Fibroblast of lung (primary cell): ENCODE measurements around the gene DDX25. TPM values are rescaled to one million over a fixed set of nuclear protein-coding genes. Genes with fewer than 3 reads are reported as not detected.

Experiments
- DNase-seq, 2 donors: peaks; one replicate each; pipeline versions ENCODE4 v3.0.0 to v3.0.0-alpha.2; 2010; ENCODE audit warnings: low read depth in 2 of 2
- H2AFZ ChIP-seq: 2 replicates; pipeline ENCODE4 v1.5.1; 2012; ENCODE audit warnings: low read length, control low read depth, inconsistent platforms
- H3K27ac ChIP-seq: 2 replicates; pipeline ENCODE4 v1.5.1; 2011; ENCODE audit warnings: low read length, control low read depth; ENCODE audit not compliant: insufficient read depth
- H3K27me3 ChIP-seq: 2 replicates; pipeline ENCODE4 v1.5.1; 2011; ENCODE audit warnings: mild to moderate bottlenecking, low read length; ENCODE audit not compliant: control insufficient read depth, insufficient read depth
- H3K36me3 ChIP-seq: 2 replicates; pipeline ENCODE4 v1.5.1; 2011; ENCODE audit warnings: low read length; ENCODE audit not compliant: control insufficient read depth, insufficient read depth
- H3K4me1 ChIP-seq: 2 replicates; pipeline ENCODE4 v1.5.1; 2011; ENCODE audit warnings: low read length; ENCODE audit not compliant: control insufficient read depth, insufficient read depth; ENCODE audit errors: extremely low read depth
- H3K4me2 ChIP-seq: 2 replicates; pipeline ENCODE4 v1.5.1; 2011; ENCODE audit warnings: low read length, control low read depth; ENCODE audit not compliant: insufficient read depth; ENCODE audit errors: extremely low read depth
- H3K4me3 ChIP-seq, 4 experiments: fragments of 200-600 bp in 1 of 4; sonication (generic) in 1 of 4; replicated peaks in 1 of 4; 2 replicates each; pipeline ENCODE4 v1.5.1; 2011 to 2016; ENCODE audit warnings: low read length in 4 of 4, low read depth in 3 of 4, mild to moderate bottlenecking in 3 of 4, control low read depth in 2 of 4, inconsistent platforms in 1 of 4, mixed read lengths in 1 of 4; ENCODE audit not compliant: insufficient read depth in 1 of 4; ENCODE audit errors: control extremely low read depth in 1 of 4
- H3K79me2 ChIP-seq: 2 replicates; pipeline ENCODE4 v1.5.1; 2012; ENCODE audit warnings: mild to moderate bottlenecking, low read length, inconsistent platforms; ENCODE audit not compliant: control insufficient read depth, insufficient read depth
- H3K9ac ChIP-seq: 2 replicates; pipeline ENCODE4 v1.5.1; 2011; ENCODE audit warnings: mild to moderate bottlenecking, low read length, control low read depth; ENCODE audit not compliant: insufficient read depth
- H3K9me3 ChIP-seq: 2 replicates; pipeline ENCODE4 v1.5.1; 2012; ENCODE audit warnings: low read depth, low read length; ENCODE audit not compliant: control insufficient read depth, insufficient read depth
- H4K20me1 ChIP-seq: 2 replicates; pipeline ENCODE4 v1.5.1; 2011; ENCODE audit warnings: low read length; ENCODE audit not compliant: control insufficient read depth, insufficient read depth; ENCODE audit errors: extremely low read depth
- CTCF ChIP-seq, 2 donors: IDR thresholded peaks in 1 of 2; conservative IDR thresholded peaks in 1 of 2; 1 replicate in 1 of 2; 2 replicates in 1 of 2; pipeline ENCODE4 v1.5.1; 2011 to 2012; ENCODE audit warnings: low read length in 2 of 2, control low read depth in 1 of 2, inconsistent platforms in 1 of 2, low read depth in 1 of 2, mild to moderate bottlenecking in 1 of 2
- EZH2 ChIP-seq: IDR thresholded peaks from 2 replicates; pipeline ENCODE4 v1.5.1; 2012; ENCODE audit warnings: low read length, control low read depth, mild to moderate bottlenecking; ENCODE audit errors: missing control alignments
- polyA plus RNA-seq, 2 donors: library from polyadenylated mRNA; depleted of rRNA in 1 of 2; stranded (reverse) in 1 of 2; unstranded in 1 of 2; fragments of >200 nt; gene quantifications; 2 replicates each; pipeline ENCODE4 v1.2.1, GENCODE V29; 2011 to 2012; ENCODE audit warnings: missing spikeins in 1 of 2
- total RNA-seq: library from RNA; depleted of rRNA; stranded (reverse); fragments of >200 nt; gene quantifications from 2 replicates; pipeline ENCODE4 v1.2.1, GENCODE V29; 2014

DDX25 gene
- total and polyA plus RNA-seq, 2 donors (not counting 1 experiment from before 2014, with no cell fraction given), result not detected

DNA sequence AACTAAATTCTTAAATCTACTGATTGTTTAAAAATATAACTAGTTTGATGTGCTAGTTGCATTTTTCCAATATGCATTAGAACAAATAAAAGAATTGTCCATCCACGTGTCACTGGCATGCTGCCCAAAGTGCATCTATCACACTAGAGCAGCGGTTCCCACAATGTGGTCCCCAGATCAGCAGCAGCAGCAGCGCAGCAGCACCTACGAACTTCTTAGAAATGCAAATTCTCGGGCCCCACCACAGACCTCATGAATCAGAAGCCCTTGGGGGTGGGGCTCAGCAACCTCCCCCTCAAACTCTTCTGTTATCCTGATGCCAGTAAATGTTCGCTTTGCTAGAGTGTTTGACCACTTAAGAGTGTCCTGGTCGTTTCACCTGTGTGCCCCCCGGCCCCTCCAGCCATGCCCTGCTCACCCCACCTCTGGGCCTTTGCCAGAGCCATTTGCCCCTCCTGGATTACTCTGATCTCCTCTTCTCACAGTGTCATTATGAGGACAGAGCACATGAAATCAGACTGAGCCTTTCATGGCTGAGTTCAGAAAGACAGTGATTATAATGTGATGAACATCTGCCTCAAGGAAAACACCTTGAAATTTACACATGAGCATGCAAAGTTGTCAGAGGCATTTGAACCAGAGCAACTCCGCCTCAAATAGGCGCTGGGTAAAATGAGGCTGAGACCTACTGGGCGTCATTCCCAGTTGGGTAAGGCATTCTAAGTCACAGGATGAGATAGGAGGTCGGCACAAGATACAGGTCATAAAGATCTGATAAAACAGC, 28.9 kb downstream of the DDX25 start:
- no peaks in the 10 kb centered on the region for H3K9me3 ChIP-seq
- H3K27ac ChIP-seq, result no peak overlapping the region
- no peak for DNase-seq
- H3K36me3 ChIP-seq, result no peaks in the 10 kb centered on the region
- H4K20me1 ChIP-seq, result no peaks in the 10 kb centered on the region
- no peaks in the 10 kb centered on the region for H3K4me1 ChIP-seq
- H3K79me2 ChIP-seq, result no peaks in the 10 kb centered on the region
- H3K27me3 ChIP-seq, result peaks cover 9% of the 10 kb centered on the region
- H3K9ac ChIP-seq, result no peak overlapping the region
- H2AFZ ChIP-seq, result no peak overlapping the region
- H3K4me3 ChIP-seq, result no peak overlapping the region
- no peak for TF ChIP-seq EZH2
- no peak overlapping the region for H3K4me2 ChIP-seq

- Histone ChIP-seq H3K4me2 (no peak overlapping the region), H3K4me3 (no peak overlapping the region), H3K9me3 (no peaks in the 10 kb centered on the region), H3K9ac (no peak overlapping the region), H3K4me1 (no peaks in the 10 kb centered on the region), H4K20me1 (no peaks in the 10 kb centered on the region), H3K27ac (no peak overlapping the region), H3K79me2 (no peaks in the 10 kb centered on the region), H2AFZ (no peak overlapping the region), H3K36me3 (no peaks in the 10 kb centered on the region), H3K27me3 (peaks cover 8% of the 10 kb centered on the region)
- DNase-seq, result no peak
- TF ChIP-seq EZH2 (no peak), CTCF (conservative IDR thresholded peaks at IDR 0.05 in 1 of 2, IDR thresholded peaks at IDR 0.05 in 1 of 2; ENCODE audit: low read depth in 1 of 2, low read length in 2 of 2) (no peak)
Measured at GRCh38 chr11:125934473-125934872, 30.2 kb downstream of the DDX25 start.

DNA sequence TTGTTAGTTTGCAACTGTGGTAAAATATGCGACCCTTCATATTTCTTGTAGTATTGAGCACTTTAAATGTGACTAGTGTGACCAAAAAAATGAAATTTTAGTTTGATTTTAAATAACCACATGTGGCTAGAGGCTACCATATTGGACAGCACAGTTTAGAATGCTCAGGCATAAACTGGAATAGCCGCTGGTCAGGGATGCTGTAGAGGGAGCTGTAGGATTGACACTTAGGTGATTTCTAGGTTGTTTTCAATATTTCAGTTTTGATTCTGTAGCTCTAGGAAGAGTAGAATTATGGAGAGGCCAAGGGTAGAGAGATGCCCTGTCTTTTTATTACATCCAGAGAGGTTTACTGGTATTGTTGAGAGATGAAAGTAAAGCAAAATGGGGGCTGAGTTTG, 30.7 kb downstream of the DDX25 start:
- Histone ChIP-seq H3K36me3 (no peaks in the 10 kb centered on the region), H4K20me1 (no peaks in the 10 kb centered on the region), H3K4me1 (no peaks in the 10 kb centered on the region), H3K4me3 (no peak overlapping the region), H3K27me3 (peaks cover 5% of the 10 kb centered on the region), H3K27ac (no peak overlapping the region), H3K79me2 (no peaks in the 10 kb centered on the region), H2AFZ (no peak overlapping the region), H3K9me3 (no peaks in the 10 kb centered on the region), H3K4me2 (no peak overlapping the region), H3K9ac (no peak overlapping the region)
- TF ChIP-seq EZH2 (no peak), CTCF (conservative IDR thresholded peaks at IDR 0.05 in 1 of 2, IDR thresholded peaks at IDR 0.05 in 1 of 2; ENCODE audit: low read depth in 1 of 2, low read length in 2 of 2) (no peak)
- DNase-seq, result peak in 1 of 2 donors; percentile 9
